Measurements from ENCODE around the gene CAPN15.

DNA sequence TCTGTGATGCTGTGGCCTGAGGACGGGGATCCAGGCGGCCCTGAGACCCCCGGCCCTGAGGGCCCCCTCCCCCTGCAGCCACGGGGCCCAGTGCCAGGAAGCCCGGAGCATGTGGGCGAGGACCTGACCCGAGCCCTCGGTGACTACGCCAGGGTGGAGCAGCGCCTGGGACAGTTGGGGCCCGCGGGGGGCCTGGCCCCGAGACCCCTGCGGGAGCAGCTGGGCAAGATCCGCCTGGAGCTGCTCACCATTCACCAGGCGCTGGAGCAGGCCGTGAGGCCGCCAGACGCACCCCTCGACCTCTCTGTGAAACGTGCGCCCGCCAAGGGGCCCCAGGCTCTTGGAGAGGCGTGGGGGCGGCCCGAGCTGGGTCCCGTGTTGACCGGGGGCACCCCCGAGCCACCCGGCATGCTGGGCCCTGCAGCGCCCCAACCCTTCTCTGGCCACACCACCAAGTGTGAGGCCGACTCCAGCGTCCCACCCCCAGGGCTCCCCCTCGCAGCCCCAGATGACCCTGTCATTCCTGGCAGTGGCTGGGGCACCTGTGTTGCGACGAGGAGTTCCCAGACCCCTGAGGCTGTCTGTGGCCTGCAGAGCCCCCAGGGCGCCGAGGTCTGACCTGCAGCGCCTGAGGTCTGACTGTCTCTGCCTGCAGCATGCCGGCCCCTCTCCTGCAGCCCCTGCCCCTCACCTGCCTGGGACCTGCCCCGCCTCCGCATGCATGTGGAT lies 37.3 kb downstream of the CAPN15 start:
- TF ChIP-seq GLIS3 (CRISPR knock-in tag; IDR thresholded peaks at IDR 0.05): no peak
- no peak for TF ChIP-seq ZNF565 (CRISPR knock-in tag; conservative IDR thresholded peaks at IDR 0.05; ENCODE audit: low read depth)
- TF ChIP-seq TCF4 (CRISPR knock-in tag; IDR thresholded peaks at IDR 0.05; ENCODE audit: borderline replicate concordance): no peak
- TF ChIP-seq, protein P1, sequence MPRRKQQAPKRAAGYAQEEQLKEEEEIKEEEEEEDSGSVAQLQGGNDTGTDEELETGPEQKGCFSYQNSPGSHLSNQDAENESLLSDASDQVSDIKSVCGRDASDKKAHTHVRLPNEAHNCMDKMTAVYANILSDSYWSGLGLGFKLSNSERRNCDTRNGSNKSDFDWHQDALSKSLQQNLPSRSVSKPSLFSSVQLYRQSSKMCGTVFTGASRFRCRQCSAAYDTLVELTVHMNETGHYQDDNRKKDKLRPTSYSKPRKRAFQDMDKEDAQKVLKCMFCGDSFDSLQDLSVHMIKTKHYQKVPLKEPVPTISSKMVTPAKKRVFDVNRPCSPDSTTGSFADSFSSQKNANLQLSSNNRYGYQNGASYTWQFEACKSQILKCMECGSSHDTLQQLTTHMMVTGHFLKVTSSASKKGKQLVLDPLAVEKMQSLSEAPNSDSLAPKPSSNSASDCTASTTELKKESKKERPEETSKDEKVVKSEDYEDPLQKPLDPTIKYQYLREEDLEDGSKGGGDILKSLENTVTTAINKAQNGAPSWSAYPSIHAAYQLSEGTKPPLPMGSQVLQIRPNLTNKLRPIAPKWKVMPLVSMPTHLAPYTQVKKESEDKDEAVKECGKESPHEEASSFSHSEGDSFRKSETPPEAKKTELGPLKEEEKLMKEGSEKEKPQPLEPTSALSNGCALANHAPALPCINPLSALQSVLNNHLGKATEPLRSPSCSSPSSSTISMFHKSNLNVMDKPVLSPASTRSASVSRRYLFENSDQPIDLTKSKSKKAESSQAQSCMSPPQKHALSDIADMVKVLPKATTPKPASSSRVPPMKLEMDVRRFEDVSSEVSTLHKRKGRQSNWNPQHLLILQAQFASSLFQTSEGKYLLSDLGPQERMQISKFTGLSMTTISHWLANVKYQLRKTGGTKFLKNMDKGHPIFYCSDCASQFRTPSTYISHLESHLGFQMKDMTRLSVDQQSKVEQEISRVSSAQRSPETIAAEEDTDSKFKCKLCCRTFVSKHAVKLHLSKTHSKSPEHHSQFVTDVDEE (CRISPR knock-in tag; IDR thresholded peaks at IDR 0.05): no peak
- no peak for TF ChIP-seq OSR1 (CRISPR knock-in tag; IDR thresholded peaks at IDR 0.05)
- TF ChIP-seq ZNF8 (CRISPR knock-in tag; IDR thresholded peaks at IDR 0.05): no peak
- TF ChIP-seq ZC3H10 (CRISPR knock-in tag; IDR thresholded peaks at IDR 0.05): no peak
- no peak for TF ChIP-seq RARB (CRISPR knock-in tag; IDR thresholded peaks at IDR 0.05)
- no peak for TF ChIP-seq PATZ1 (CRISPR knock-in tag; IDR thresholded peaks at IDR 0.05; ENCODE audit: borderline replicate concordance)
